Measurements from ENCODE around the gene PHF21A.
A peak's percentile ranks its signal among the peaks of the same experiment; 100 is the strongest.
"Not testable (repeated sequence)": the region's sequence is repeated elsewhere in the genome, so short reads cannot be mapped to it uniquely, and the experiment has no call there.

Gene PHF21A

GRCh38 chr11:46120346-46121300, 631 bp downstream of the PHF21A start:
- DNase-seq (ENCODE audit: low read depth in 4 of 4, low spot score in 1 of 4), result peak in 2 of 4 experiments; percentile 9 to 12

GRCh38 chr11:46119352-46120216, 1.7 kb downstream of the PHF21A start:
- DNase-seq (ENCODE audit: low read depth in 4 of 4, low spot score in 1 of 4), result peak in 3 of 4 experiments; percentile 4 to 30 (median 14)

- no peak for DNase-seq (ENCODE audit: low read depth in 4 of 4, low spot score in 1 of 4)
These were observed 2.4 kb downstream of the PHF21A start for GRCh38 chr11:46118702-46119351.

GRCh38 chr11:46117842-46118241, 3.4 kb downstream of the PHF21A start:
- DNase-seq (ENCODE audit: low read depth in 4 of 4, low spot score in 1 of 4), result no peak

GRCh38 chr11:46116712-46117037, 4.6 kb downstream of the PHF21A start:
- DNase-seq (ENCODE audit: low read depth in 4 of 4, low spot score in 1 of 4), result not testable (repeated sequence)

- DNase-seq (ENCODE audit: low read depth in 4 of 4, low spot score in 1 of 4), result no peak
These were observed 5.1 kb downstream of the PHF21A start for GRCh38 chr11:46116007-46116711.

GRCh38 chr11:46114961-46115360, 6.3 kb downstream of the PHF21A start:
- DNase-seq (ENCODE audit: low read depth in 4 of 4, low spot score in 1 of 4), result no peak

- DNase-seq (ENCODE audit: low read depth in 4 of 4, low spot score in 1 of 4), result no peak
These were observed 6.9 kb downstream of the PHF21A start for GRCh38 chr11:46114378-46114777.

- peak in 1 of 4 experiments; percentile 16 for DNase-seq (ENCODE audit: low read depth in 4 of 4, low spot score in 1 of 4)
These were observed 8.2 kb downstream of the PHF21A start for GRCh38 chr11:46112961-46113607.

GRCh38 chr11:46108751-46109150, 12.5 kb downstream of the PHF21A start:
- no peak for DNase-seq (ENCODE audit: low read depth in 4 of 4, low spot score in 1 of 4)

- no peak for DNase-seq (ENCODE audit: low read depth in 4 of 4, low spot score in 1 of 4)
These were observed 13.5 kb downstream of the PHF21A start for GRCh38 chr11:46107780-46108179.

GRCh38 chr11:46107408-46107718, 13.9 kb downstream of the PHF21A start:
- DNase-seq (ENCODE audit: low read depth in 4 of 4, low spot score in 1 of 4), result no peak

- DNase-seq (ENCODE audit: low read depth in 4 of 4, low spot score in 1 of 4), result no peak
These were observed 14.5 kb downstream of the PHF21A start for GRCh38 chr11:46106530-46107407.

- no peak for DNase-seq (ENCODE audit: low read depth in 4 of 4, low spot score in 1 of 4)
These were observed 15.3 kb downstream of the PHF21A start for GRCh38 chr11:46105926-46106325.

GRCh38 chr11:46105134-46105628, 16.1 kb downstream of the PHF21A start:
- DNase-seq (ENCODE audit: low read depth in 4 of 4, low spot score in 1 of 4), result no peak

- no peak for DNase-seq (ENCODE audit: low read depth in 4 of 4, low spot score in 1 of 4)
These were observed 18.4 kb downstream of the PHF21A start for GRCh38 chr11:46102843-46103242.

GRCh38 chr11:46100670-46101069, 20.6 kb downstream of the PHF21A start:
- no peak for DNase-seq (ENCODE audit: low read depth in 4 of 4, low spot score in 1 of 4)

GRCh38 chr11:46099963-46100316, 21.3 kb downstream of the PHF21A start:
- no peak for DNase-seq (ENCODE audit: low read depth in 4 of 4, low spot score in 1 of 4)

- DNase-seq (ENCODE audit: low read depth in 4 of 4, low spot score in 1 of 4), result no peak
These were observed 30.9 kb downstream of the PHF21A start for GRCh38 chr11:46090375-46090774.

Measured in stimulated activated CD4-positive, alpha-beta T cell treated with anti-CD3 and anti-CD28 coated beads, Interleukin-1b, Interleukin-23, amount 100 ng/mL, for 24 hours (primary cell).